ENCODE data around the gene NPIPB8. TPM values are rescaled to one million over a fixed set of nuclear protein-coding genes. Genes with fewer than 3 reads are reported as not detected.
"Not testable (repeated sequence)": the region's sequence is repeated elsewhere in the genome, so short reads cannot be mapped to it uniquely, and the experiment has no call there.

NPIPB8 gene
- polyA plus RNA-seq, 1 donor from 2014 or later, result not detected

GRCh38 chr16:28617874-28618273 is 20.0 kb upstream of the NPIPB8 start:
- H3K79me2 ChIP-seq (replicated peaks; ENCODE audit: insufficient read depth, low read length), result no peaks in the 10 kb centered on the region
- no peaks in the 10 kb centered on the region for H3K27me3 ChIP-seq (ENCODE audit: insufficient read depth, low read depth, low read length)
- no peak overlapping the region for H3K27ac ChIP-seq (ENCODE audit: low read length)
- H3K4me3 ChIP-seq (ENCODE audit: low read length), result no peak overlapping the region
- TF ChIP-seq EP300 (conservative IDR thresholded peaks at IDR 0.05; ENCODE audit: poor library complexity, severe bottlenecking) (no peak), POLR2AphosphoS5 (IDR thresholded peaks at IDR 0.05) (no peak), EZH2 (IDR thresholded peaks at IDR 0.05; ENCODE audit: borderline replicate concordance, insufficient read depth, low read length, poor library complexity, severe bottlenecking) (no peak), TAF1 (IDR thresholded peaks at IDR 0.05; ENCODE audit: low read depth) (no peak), MXI1 (conservative IDR thresholded peaks at IDR 0.05; ENCODE audit: poor library complexity, severe bottlenecking) (no peak), RAD21 (conservative IDR thresholded peaks at IDR 0.05) (no peak), CTCF (IDR thresholded peaks at IDR 0.05; ENCODE audit: poor library complexity, severe bottlenecking) (no peak), REST (IDR thresholded peaks at IDR 0.05; ENCODE audit: borderline replicate concordance) (no peak), SMC3 (conservative IDR thresholded peaks at IDR 0.05; ENCODE audit: poor library complexity) (no peak)
- H3K36me3 ChIP-seq (ENCODE audit: insufficient read depth, low read length), result no peaks in the 10 kb centered on the region
- no peaks in the 10 kb centered on the region for H3F3A ChIP-seq (ENCODE audit: insufficient read depth, low read length, poor library complexity, severe bottlenecking)
- H2AFZ ChIP-seq (ENCODE audit: low read depth, low read length), result no peak overlapping the region
- no peak overlapping the region for H3K4me2 ChIP-seq (ENCODE audit: low read length)
- H3K9me2 ChIP-seq (ENCODE audit: insufficient read depth, low read length), result no peaks in the 10 kb centered on the region
- no peak overlapping the region for H3K9ac ChIP-seq (ENCODE audit: low read length)
- H3K9me3 ChIP-seq (ENCODE audit: low read length), result no peaks in the 10 kb centered on the region
- no peaks in the 10 kb centered on the region for H4K20me1 ChIP-seq (ENCODE audit: insufficient read depth)

GRCh38 chr16:28620316-28620715 is 17.5 kb upstream of the NPIPB8 start:
- not testable (repeated sequence) for H3F3A ChIP-seq (ENCODE audit: insufficient read depth, low read length, poor library complexity, severe bottlenecking); H3K4me2 ChIP-seq (ENCODE audit: low read length); H3K27ac ChIP-seq (ENCODE audit: low read length); H3K9me3 ChIP-seq (ENCODE audit: low read length); H3K27me3 ChIP-seq (ENCODE audit: insufficient read depth, low read depth, low read length); H3K36me3 ChIP-seq (ENCODE audit: insufficient read depth, low read length); H3K79me2 ChIP-seq (replicated peaks; ENCODE audit: insufficient read depth, low read length); H4K20me1 ChIP-seq (ENCODE audit: insufficient read depth); H3K4me3 ChIP-seq (ENCODE audit: low read length); H2AFZ ChIP-seq (ENCODE audit: low read depth, low read length); H3K9me2 ChIP-seq (ENCODE audit: insufficient read depth, low read length); H3K9ac ChIP-seq (ENCODE audit: low read length)
